NCI-H526 treated with DMSO at 0.1 percent for 48 hours (cell line): Measurements from ENCODE around the gene SETD3.

Experiments used
- DNase-seq: peaks from one replicate; lab custom pipeline; 2025; lab: John Stamatoyannopoulos, UW

The SETD3 gene

DNA sequence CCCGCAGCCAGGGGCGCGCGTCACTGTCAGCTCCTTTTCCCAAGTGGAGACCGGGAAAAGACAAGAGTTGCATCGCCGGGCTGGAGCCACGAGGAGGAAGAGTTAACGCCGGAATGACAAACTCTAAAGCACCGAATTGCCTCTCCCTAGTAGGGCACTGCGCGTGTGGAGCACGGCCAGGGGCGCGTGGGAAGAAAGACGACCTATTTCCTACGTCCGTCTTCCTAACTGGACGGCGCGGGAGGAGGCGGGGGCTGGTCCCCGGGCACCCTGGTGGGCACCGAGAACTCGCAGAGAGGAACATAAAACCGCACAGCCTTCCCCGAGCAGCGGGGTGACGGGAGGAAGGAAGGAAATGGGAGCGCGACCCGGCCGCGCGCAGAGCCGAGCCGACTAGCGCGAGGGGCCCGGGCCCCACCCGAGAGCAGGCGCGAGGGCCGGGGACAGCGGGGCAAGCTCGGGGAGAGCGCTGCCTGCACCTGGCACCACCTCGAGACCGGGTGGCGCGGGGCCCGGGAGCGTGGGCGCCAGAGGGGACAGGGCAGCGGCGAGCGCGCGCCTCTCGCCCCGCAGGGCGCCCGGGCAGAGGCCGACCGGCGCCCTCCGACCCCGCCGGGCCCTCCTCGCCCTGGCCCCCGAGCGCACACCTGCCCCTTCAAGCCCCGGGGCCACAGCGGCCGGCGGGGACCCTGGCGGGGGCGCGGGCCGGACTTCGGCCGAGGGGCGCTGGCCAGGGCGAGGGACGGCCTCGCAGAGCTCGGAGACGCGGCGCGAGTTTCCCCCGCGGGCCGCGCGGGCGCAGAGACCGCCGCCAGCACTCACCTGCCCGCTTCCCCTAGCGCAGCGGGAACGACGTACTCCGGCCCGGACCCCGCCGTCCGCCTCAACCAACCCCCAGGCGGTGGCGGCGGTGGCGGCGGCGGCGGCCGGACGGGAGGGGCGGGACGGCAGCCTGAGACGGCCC is at the start of gene SETD3:
SETD3 (minus strand) TSS at position 954 of the 964 bp plus-strand sequence. CDS start 15,054 bp downstream, outside the sequence.
- DNase-seq: peak; percentile 12

GRCh38 chr14:99529899-99530298 is 49.2 kb upstream of the SETD3 start:
- DNase-seq: no peak

GRCh38 chr14:99527427-99528076 is 46.9 kb upstream of the SETD3 start:
- DNase-seq: no peak

DNA sequence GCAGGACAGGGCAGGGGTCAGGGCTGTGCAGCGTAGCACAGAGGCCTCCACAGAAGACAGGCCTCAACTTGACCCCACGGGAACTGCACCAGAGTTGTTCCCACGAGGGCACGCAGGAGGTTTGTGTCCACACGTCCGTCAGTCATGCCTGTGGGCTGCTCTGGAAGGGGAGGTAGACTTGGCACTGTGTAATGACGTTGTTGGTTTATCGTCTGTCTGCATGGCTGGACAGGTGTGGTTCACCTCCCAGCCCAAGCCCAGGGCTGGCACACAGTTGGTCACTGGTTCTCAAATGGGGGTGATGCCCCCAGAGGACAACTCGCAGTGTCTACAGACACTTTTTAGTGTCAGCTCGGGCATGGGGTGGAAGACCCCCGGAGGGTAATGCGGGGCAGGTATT is 46.4 kb upstream of the SETD3 start:
- DNase-seq: no peak

DNA sequence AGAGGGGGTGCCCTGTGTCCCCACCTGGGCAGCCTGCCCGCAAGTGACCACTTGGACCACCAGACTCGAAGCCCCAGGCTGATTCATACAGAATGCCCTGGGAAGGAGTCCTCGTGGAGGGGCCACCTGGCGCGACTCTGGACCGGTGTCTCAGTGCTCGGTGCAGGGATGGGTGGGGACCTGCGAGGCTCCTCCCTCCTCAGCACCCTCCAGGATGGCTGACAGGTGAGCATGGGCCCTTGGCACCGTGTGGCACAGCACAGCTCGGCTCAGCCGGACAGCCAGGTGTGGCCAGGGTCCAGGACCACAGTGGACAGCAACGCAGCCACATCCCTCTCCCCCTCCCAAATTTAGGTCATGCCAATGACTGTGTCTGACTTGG is 45.0 kb upstream of the SETD3 start:
- no peak for DNase-seq

- no peak for DNase-seq
These were observed 44.4 kb upstream of the SETD3 start for GRCh38 chr14:99524804-99525698.

DNA sequence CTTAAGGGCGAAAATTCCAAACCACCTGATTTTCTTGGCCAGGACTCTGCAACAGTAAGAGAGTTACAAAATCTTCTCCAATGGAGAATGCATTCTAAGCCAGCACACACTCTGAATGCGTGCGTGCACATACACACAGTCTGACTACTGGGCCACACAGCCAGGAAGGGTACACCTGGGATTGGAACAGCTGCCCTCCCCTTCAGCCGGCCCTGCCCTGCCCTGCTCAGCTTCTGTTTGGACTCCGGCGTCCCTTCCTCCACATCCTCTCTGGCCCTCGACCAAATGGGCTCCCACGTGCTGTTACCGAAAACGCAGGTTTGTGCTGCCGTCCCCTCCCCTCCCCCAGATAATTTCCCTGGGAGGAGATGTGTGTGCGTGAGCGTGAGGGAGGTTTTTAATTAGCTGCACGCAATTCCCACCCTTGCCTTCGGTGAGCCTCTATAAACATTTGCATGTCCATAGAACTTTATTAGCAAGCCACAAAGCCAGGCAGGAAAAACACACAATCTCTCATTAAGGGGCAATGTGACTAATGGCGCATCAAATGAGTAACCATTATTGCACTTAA is 43.5 kb upstream of the SETD3 start:
- peak; percentile 67 for DNase-seq

DNA sequence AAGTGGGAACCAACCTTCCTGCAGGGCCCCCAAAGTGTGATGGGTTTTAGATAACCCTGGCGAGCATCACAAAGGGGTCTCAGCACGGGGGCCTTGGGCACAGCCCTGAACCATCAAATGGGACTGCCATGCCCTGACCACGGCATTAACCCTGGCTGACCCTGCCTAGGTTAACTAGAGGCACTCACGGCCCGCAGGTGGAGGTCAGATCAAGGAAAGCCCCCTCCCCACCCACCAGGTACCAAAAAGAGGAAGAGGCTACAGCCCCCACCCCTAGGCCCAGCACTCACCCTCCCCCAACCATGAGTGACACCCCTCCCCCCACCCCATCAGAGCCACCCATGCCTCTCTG is 43.0 kb upstream of the SETD3 start:
- DNase-seq: no peak

GRCh38 chr14:99522934-99523703 is 42.5 kb upstream of the SETD3 start:
- no peak for DNase-seq

GRCh38 chr14:99522457-99522891 is 41.8 kb upstream of the SETD3 start:
- DNase-seq: no peak

- DNase-seq: no peak
These were observed 41.4 kb upstream of the SETD3 start for GRCh38 chr14:99522025-99522401.

DNA sequence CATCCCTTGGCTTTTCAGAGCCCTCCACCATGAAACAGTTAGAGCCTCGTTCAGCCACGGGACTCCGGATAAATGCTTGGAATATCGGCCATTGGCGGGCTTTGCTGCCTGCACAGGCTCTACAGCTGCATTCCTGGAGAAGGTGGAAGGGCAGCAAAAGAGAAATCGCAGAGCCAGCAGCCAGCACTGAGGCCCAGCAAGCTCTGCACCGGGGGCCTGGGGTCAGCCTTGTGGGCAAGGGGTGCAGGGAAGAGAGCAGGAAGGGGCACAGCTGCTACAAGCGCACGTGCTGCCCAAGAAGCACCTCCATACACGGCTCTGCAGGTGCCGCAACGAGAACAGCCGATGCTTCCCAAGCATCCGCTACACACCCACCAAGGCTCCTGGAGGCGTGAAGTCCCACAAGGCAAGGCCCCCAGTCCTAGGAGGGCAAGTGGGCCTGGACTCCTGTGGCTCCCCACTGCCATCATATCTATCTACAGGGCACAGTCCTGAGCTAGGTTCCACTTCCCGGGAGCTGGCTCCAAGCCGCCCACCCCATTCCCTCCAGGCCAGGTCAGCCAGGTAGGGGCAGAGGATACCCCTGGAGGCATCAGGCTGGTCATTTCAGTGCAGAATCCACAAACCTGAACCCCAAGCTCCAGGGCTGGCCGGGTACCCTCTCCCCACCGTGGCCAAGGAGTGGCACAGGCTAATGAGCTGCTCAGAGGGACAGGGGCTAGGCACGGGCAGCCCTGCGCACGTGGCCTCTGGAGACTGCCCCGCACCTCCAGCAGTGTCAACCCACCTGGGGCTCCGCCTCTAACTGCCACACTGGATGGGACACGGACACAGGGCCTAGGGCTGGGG is 40.7 kb upstream of the SETD3 start:
- no peak for DNase-seq

GRCh38 chr14:99520571-99521081 is 40.0 kb upstream of the SETD3 start:
- DNase-seq: no peak

- DNase-seq: no peak
These were observed 39.3 kb upstream of the SETD3 start for GRCh38 chr14:99519931-99520421.

GRCh38 chr14:99519347-99519881 is 38.8 kb upstream of the SETD3 start:
- no peak for DNase-seq

- DNase-seq: peak; percentile 6
These were observed 38.0 kb upstream of the SETD3 start for GRCh38 chr14:99518441-99519346.

DNA sequence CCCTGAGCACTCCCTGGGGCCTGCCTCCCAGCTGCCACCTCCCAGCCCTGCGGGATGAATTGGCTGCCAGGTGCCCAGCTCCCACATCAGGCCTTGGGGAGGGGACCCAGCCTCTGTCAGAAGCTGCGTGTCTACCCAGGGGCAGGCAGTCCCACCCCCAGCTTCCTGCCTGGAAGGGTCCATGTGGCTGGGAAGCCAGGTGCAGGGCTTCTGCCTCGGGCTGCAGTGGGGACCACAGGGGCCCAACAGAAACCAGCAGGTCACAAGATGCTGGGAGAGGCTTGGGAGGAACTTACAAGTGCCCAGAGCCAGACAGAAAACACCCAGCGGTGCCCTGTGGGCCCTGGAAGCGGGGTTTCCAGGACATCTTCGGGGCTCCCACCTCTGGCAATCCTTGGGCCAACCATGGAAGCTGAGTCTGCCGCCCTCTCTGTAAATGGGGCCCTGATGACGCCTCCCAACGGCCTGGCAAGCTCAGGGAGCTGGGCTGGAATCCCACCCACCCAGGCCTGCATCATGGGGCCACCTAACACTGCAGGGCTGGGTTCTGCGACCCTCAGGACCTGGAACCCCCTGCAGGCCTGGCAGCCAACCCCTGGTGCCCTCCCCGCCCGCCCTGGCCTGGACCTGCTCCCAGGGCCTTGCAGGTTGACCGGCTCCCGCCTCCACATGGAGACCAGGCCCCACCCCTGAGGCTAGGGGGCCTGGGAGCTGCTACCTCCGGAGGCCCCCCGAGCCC is 37.2 kb upstream of the SETD3 start:
- no peak for DNase-seq
